Astrocyte of the cerebellum (primary cell): ENCODE results near the gene ATP1B1.

Experiments used
- DNase-seq: peaks from one replicate; pipeline ENCODE4 v3.0.0-alpha.2; 2011; ENCODE audit warnings: low read depth
- H3K4me3 ChIP-seq: 2 replicates; pipeline ENCODE4 v1.5.1; 2011; ENCODE audit warnings: mild to moderate bottlenecking, low read depth, low read length, moderate library complexity
- CTCF ChIP-seq: IDR thresholded peaks from 2 replicates; pipeline ENCODE4 v1.5.1; 2012; ENCODE audit warnings: low read length, low read depth, moderate library complexity, mild to moderate bottlenecking; ENCODE audit errors: missing control alignments
- in situ Hi-C: cut with HindIII; loops from 2 replicates; pipeline ENCODE4 v1.10.0; 2017; ENCODE audit warnings: low sequenced_read_pairs

ATP1B1 gene

GRCh38 chr1:169143984-169144383 lies 37.5 kb downstream of the ATP1B1 start:
- no peak overlapping the region for H3K4me3 ChIP-seq
- in situ Hi-C loops = no loop called here
- no peak for DNase-seq
- TF ChIP-seq CTCF = no peak

- in situ Hi-C loops = no loop called here
- no peak for TF ChIP-seq CTCF
- no peak for DNase-seq
- H3K4me3 ChIP-seq = no peak overlapping the region
Measured at GRCh38 chr1:169144941-169145626, 38.6 kb downstream of the ATP1B1 start.

- no peak overlapping the region for H3K4me3 ChIP-seq
- TF ChIP-seq CTCF = no peak
- no peak for DNase-seq
- in situ Hi-C loops = no loop called here
Measured at GRCh38 chr1:169146576-169147214, 40.2 kb downstream of the ATP1B1 start.

GRCh38 chr1:169148472-169149252 lies 42.2 kb downstream of the ATP1B1 start:
- no peak for TF ChIP-seq CTCF
- DNase-seq = no peak
- no peak overlapping the region for H3K4me3 ChIP-seq
- in situ Hi-C loops = no loop called here

GRCh38 chr1:169149555-169150286 lies 43.2 kb downstream of the ATP1B1 start:
- H3K4me3 ChIP-seq = no peak overlapping the region
- DNase-seq = no peak
- TF ChIP-seq CTCF = no peak
- in situ Hi-C loops = no loop called here
